ENCODE results near the gene ACBD6.

DNA sequence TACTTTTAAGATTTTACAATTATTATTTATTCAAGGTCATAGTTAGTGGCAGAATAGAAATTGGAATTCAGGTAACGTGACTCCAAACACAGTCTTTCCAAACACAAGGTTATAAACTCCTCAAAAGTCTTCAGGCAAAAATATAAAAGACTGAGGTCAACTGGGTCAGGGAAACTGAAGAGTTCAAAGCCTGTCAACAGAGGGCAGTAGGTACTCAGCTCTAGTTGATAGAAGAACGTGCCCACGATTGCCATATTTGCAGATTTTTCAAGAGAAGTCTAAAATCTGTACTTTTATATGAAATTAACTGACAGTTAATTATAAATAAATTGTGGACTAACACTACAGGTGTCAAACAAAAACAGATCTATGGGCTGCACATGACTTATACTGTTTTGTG, 137.3 kb downstream of the ACBD6 start:
- TF ChIP-seq, protein P1, sequence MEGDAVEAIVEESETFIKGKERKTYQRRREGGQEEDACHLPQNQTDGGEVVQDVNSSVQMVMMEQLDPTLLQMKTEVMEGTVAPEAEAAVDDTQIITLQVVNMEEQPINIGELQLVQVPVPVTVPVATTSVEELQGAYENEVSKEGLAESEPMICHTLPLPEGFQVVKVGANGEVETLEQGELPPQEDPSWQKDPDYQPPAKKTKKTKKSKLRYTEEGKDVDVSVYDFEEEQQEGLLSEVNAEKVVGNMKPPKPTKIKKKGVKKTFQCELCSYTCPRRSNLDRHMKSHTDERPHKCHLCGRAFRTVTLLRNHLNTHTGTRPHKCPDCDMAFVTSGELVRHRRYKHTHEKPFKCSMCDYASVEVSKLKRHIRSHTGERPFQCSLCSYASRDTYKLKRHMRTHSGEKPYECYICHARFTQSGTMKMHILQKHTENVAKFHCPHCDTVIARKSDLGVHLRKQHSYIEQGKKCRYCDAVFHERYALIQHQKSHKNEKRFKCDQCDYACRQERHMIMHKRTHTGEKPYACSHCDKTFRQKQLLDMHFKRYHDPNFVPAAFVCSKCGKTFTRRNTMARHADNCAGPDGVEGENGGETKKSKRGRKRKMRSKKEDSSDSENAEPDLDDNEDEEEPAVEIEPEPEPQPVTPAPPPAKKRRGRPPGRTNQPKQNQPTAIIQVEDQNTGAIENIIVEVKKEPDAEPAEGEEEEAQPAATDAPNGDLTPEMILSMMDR (IDR thresholded peaks at IDR 0.05) = no peak
- TF ChIP-seq EP300 (IDR thresholded peaks at IDR 0.05) = no peak
